GM23338 (cell line): Measurements from ENCODE around the gene LNX1. TPM values are rescaled to one million over a fixed set of nuclear protein-coding genes. Genes with fewer than 3 reads are reported as not detected.

Source experiments
- ATAC-seq: fragments of 200-7000 bp; cut with Tn5 transposase; 3 replicates; pipeline ENCODE4 v1.9.1; 2020
- DNase-seq: peaks from one replicate; pipeline ENCODE4 v3.0.0-alpha.2; 2015; ENCODE audit warnings: low spot score
- H2AFZ ChIP-seq: fragments of 200-600 bp; sonication (generic); 2 replicates; pipeline ENCODE4 v1.8.0; 2016; ENCODE audit warnings: antibody characterized with exemption, mild to moderate bottlenecking, moderate library complexity
- H3F3A ChIP-seq: fragments of 200-600 bp; sonication (generic); replicated peaks from 2 replicates; pipeline ENCODE4 v1.8.0; 2017; ENCODE audit warnings: antibody characterized with exemption, mixed run types, low read depth
- H3K27ac ChIP-seq: fragments of 200-600 bp; sonication (generic); 2 replicates; pipeline ENCODE4 v1.6.1; 2016; ENCODE audit warnings: low read depth
- H3K27me3 ChIP-seq: fragments of 200-600 bp; sonication (generic); 2 replicates; pipeline ENCODE4 v1.8.0; 2016; ENCODE audit warnings: mild to moderate bottlenecking, mixed run types, moderate library complexity; ENCODE audit not compliant: insufficient read depth
- H3K36me3 ChIP-seq: fragments of 200-600 bp; sonication (generic); 2 replicates; pipeline ENCODE4 v1.8.0; 2016; ENCODE audit warnings: mild to moderate bottlenecking; ENCODE audit not compliant: insufficient read depth
- H3K4me1 ChIP-seq: fragments of 200-600 bp; sonication (generic); 2 replicates; pipeline ENCODE4 v1.8.0; 2016; ENCODE audit warnings: mild to moderate bottlenecking, moderate library complexity; ENCODE audit not compliant: insufficient read depth
- H3K4me2 ChIP-seq: fragments of 200-600 bp; sonication (generic); 2 replicates; pipeline ENCODE4 v1.7.1; 2017; ENCODE audit warnings: mixed run types
- H3K4me3 ChIP-seq: fragments of 200-600 bp; sonication (generic); 2 replicates; pipeline ENCODE4 v1.6.1; 2016; ENCODE audit warnings: mixed run types
- H3K79me2 ChIP-seq: fragments of 200-600 bp; sonication (generic); replicated peaks from 2 replicates; pipeline ENCODE4 v1.8.0; 2017; ENCODE audit warnings: mild to moderate bottlenecking; ENCODE audit not compliant: insufficient read depth
- H3K9me2 ChIP-seq: fragments of 200-600 bp; sonication (generic); 2 replicates; pipeline ENCODE4 v1.8.0; 2017; ENCODE audit not compliant: insufficient read depth
- H4K20me1 ChIP-seq: fragments of 200-600 bp; sonication (generic); replicated peaks from 2 replicates; pipeline ENCODE4 v1.8.0; 2017; ENCODE audit warnings: mild to moderate bottlenecking; ENCODE audit not compliant: insufficient read depth
- H3K27ac Mint-ChIP-seq: 2 replicates; pipeline ENCODE4 v1.8.0; 2020; ENCODE audit warnings: inconsistent platforms, mild to moderate bottlenecking, moderate library complexity, mixed read lengths
- H3K27me3 Mint-ChIP-seq: 3 replicates; pipeline ENCODE4 v1.8.0; 2022; ENCODE audit warnings: low read depth, mild to moderate bottlenecking, moderate library complexity, mixed read lengths, inconsistent platforms; ENCODE audit not compliant: insufficient read depth, poor library complexity
- H3K36me3 Mint-ChIP-seq: 3 replicates; pipeline ENCODE4 v1.8.0; 2021; ENCODE audit warnings: low read depth, mild to moderate bottlenecking, inconsistent platforms, moderate library complexity, mixed read lengths
- H3K4me1 Mint-ChIP-seq: 3 replicates; pipeline ENCODE4 v1.8.0; 2020; ENCODE audit warnings: mild to moderate bottlenecking, inconsistent platforms, mixed read lengths
- H3K4me3 Mint-ChIP-seq: 3 replicates; pipeline ENCODE4 v1.8.0; 2021; ENCODE audit warnings: moderate library complexity, mild to moderate bottlenecking, inconsistent platforms, mixed read lengths
- H3K9me3 Mint-ChIP-seq: 3 replicates; pipeline ENCODE4 v1.8.0; 2020; ENCODE audit warnings: moderate library complexity, mild to moderate bottlenecking, inconsistent platforms, mixed read lengths
- CREB1 ChIP-seq: fragments of 250-450 bp; sonication (Bioruptor Pico); IDR thresholded peaks from 2 replicates; pipeline ENCODE4 v1.5.0; 2020; ENCODE audit warnings: low read depth, mild to moderate bottlenecking, moderate library complexity
- EZH2phosphoT487 ChIP-seq: fragments of 200-600 bp; sonication (generic); IDR thresholded peaks from one replicate; pipeline ENCODE4 v1.8.1; 2018; ENCODE audit warnings: antibody characterized with exemption; ENCODE audit not compliant: unreplicated experiment
- JUNB ChIP-seq: IDR thresholded peaks from one replicate; pipeline ENCODE4 v1.6.1; 2016; ENCODE audit warnings: antibody characterized with exemption; ENCODE audit not compliant: unreplicated experiment
- POLR2AphosphoS5 ChIP-seq: IDR thresholded peaks from 2 replicates; pipeline ENCODE4 v1.6.1; 2016; ENCODE audit warnings: antibody characterized with exemption, low read depth
- STAT1 ChIP-seq: IDR thresholded peaks from one replicate; pipeline ENCODE4 v1.6.1; 2016; ENCODE audit warnings: antibody characterized with exemption; ENCODE audit not compliant: unreplicated experiment
- ZNF114 ChIP-seq: fragments of 250-450 bp; sonication (Bioruptor Pico); IDR thresholded peaks from 2 replicates; pipeline ENCODE4 v1.5.0; 2020; ENCODE audit warnings: mild to moderate bottlenecking, moderate library complexity
- ZNF331 ChIP-seq: fragments of 250-450 bp; sonication (Bioruptor Pico); IDR thresholded peaks from 2 replicates; pipeline ENCODE4 v1.5.0; 2020; ENCODE audit warnings: low read depth, mild to moderate bottlenecking, moderate library complexity
- polyA plus RNA-seq: library from polyadenylated mRNA; unstranded; fragments of >200 nt; fragmentation: Nextera tagmentation; extraction: Ambion mirVana; gene quantifications from 2 replicates; pipeline ENCODE4 v1.2.1, GENCODE V29; 2016
- total RNA-seq: library from RNA; depleted of rRNA; stranded (reverse); fragments of >200 nt; shearing (Covaris generic); gene quantifications from 2 replicates; pipeline ENCODE4 v1.2.3, GENCODE V29; 2014
- TF ChIP-seq, protein P1 (sequence below): fragments of 250-450 bp; sonication (Bioruptor Pico); IDR thresholded peaks from 2 replicates; pipeline ENCODE4 v1.5.0; 2020; ENCODE audit warnings: mild to moderate bottlenecking, moderate library complexity
- TF ChIP-seq, protein P2 (sequence below): IDR thresholded peaks from 2 replicates; pipeline ENCODE4 v1.6.1; 2016; ENCODE audit warnings: antibody characterized with exemption

Gene LNX1
- total and polyA plus RNA-seq, 2 experiments from 2014 or later, result 5.4 to 6.4 TPM

DNA sequence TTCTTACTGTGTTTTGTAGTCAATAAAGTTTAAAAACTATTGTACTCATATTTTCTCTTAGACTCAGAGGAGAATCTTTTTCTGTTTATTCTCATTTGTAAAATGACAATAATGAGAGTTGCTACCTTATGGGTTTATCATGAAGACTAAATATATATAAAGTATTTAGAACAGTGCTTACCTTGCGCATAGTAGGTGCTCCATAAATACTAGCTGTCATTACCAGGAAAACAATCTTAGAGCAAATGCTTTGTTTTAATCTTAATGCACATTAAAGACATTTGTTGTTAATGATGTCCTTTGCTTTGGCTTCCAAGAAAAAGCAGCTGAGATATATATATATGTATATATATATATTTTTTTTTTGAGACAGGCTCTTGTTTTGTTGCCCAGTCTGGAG, 168.9 kb downstream of the LNX1 start (continued):
- TF ChIP-seq, protein P1, sequence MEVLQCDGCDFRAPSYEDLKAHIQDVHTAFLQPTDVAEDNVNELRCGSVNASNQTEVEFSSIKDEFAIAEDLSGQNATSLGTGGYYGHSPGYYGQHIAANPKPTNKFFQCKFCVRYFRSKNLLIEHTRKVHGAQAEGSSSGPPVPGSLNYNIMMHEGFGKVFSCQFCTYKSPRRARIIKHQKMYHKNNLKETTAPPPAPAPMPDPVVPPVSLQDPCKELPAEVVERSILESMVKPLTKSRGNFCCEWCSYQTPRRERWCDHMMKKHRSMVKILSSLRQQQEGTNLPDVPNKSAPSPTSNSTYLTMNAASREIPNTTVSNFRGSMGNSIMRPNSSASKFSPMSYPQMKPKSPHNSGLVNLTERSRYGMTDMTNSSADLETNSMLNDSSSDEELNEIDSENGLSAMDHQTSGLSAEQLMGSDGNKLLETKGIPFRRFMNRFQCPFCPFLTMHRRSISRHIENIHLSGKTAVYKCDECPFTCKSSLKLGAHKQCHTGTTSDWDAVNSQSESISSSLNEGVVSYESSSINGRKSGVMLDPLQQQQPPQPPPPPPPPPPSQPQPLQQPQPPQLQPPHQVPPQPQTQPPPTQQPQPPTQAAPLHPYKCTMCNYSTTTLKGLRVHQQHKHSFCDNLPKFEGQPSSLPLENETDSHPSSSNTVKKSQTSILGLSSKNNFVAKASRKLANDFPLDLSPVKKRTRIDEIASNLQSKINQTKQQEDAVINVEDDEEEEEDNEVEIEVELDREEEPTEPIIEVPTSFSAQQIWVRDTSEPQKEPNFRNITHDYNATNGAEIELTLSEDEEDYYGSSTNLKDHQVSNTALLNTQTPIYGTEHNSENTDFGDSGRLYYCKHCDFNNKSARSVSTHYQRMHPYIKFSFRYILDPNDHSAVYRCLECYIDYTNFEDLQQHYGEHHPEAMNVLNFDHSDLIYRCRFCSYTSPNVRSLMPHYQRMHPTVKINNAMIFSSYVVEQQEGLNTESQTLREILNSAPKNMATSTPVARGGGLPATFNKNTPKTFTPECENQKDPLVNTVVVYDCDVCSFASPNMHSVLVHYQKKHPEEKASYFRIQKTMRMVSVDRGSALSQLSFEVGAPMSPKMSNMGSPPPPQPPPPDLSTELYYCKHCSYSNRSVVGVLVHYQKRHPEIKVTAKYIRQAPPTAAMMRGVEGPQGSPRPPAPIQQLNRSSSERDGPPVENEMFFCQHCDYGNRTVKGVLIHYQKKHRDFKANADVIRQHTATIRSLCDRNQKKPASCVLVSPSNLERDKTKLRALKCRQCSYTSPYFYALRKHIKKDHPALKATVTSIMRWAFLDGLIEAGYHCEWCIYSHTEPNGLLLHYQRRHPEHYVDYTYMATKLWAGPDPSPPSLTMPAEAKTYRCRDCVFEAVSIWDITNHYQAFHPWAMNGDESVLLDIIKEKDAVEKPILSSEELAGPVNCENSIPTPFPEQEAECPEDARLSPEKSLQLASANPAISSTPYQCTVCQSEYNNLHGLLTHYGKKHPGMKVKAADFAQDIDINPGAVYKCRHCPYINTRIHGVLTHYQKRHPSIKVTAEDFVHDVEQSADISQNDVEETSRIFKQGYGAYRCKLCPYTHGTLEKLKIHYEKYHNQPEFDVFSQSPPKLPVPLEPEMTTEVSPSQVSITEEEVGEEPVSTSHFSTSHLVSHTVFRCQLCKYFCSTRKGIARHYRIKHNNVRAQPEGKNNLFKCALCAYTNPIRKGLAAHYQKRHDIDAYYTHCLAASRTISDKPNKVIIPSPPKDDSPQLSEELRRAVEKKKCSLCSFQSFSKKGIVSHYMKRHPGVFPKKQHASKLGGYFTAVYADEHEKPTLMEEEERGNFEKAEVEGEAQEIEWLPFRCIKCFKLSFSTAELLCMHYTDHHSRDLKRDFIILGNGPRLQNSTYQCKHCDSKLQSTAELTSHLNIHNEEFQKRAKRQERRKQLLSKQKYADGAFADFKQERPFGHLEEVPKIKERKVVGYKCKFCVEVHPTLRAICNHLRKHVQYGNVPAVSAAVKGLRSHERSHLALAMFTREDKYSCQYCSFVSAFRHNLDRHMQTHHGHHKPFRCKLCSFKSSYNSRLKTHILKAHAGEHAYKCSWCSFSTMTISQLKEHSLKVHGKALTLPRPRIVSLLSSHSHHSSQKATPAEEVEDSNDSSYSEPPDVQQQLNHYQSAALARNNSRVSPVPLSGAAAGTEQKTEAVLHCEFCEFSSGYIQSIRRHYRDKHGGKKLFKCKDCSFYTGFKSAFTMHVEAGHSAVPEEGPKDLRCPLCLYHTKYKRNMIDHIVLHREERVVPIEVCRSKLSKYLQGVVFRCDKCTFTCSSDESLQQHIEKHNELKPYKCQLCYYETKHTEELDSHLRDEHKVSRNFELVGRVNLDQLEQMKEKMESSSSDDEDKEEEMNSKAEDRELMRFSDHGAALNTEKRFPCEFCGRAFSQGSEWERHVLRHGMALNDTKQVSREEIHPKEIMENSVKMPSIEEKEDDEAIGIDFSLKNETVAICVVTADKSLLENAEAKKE (CRISPR knock-in tag), result no peak
- no peak for TF ChIP-seq STAT1
- TF ChIP-seq JUNB, result no peak
- no peak for TF ChIP-seq ZNF114
- no peak for TF ChIP-seq CREB1 (CRISPR knock-in tag)
- TF ChIP-seq EZH2phosphoT487, result no peak

- no peak overlapping the region for H3K4me2 ChIP-seq
- H3K4me1 ChIP-seq, result no peaks in the 10 kb centered on the region
- Mint-ChIP-seq H3K27me3 (peaks cover 3% of the 10 kb centered on the region), H3K4me3 (no peak overlapping the region), H3K27ac (no peak overlapping the region), H3K4me1 (no peaks in the 10 kb centered on the region), H3K36me3 (peaks cover 3% of the 10 kb centered on the region; the same call in 1 of the 3 replicates), H3K9me3 (no peaks in the 10 kb centered on the region)
- H3K27me3 ChIP-seq, result no peaks in the 10 kb centered on the region
- no peak overlapping the region for H3K4me3 ChIP-seq
- DNase-seq (no peak), ATAC-seq (no peak)
- no peaks in the 10 kb centered on the region for H3K79me2 ChIP-seq
- no peak overlapping the region for H2AFZ ChIP-seq
- H4K20me1 ChIP-seq, result peaks cover 5% of the 10 kb centered on the region; the same call in 1 of the 2 replicates
- no peak overlapping the region for H3K27ac ChIP-seq
- no peaks in the 10 kb centered on the region for H3K9me2 ChIP-seq
- H3F3A ChIP-seq, result no peaks in the 10 kb centered on the region
- H3K36me3 ChIP-seq, result no peaks in the 10 kb centered on the region; the same call in 1 of the 2 replicates
- TF ChIP-seq, protein P2, sequence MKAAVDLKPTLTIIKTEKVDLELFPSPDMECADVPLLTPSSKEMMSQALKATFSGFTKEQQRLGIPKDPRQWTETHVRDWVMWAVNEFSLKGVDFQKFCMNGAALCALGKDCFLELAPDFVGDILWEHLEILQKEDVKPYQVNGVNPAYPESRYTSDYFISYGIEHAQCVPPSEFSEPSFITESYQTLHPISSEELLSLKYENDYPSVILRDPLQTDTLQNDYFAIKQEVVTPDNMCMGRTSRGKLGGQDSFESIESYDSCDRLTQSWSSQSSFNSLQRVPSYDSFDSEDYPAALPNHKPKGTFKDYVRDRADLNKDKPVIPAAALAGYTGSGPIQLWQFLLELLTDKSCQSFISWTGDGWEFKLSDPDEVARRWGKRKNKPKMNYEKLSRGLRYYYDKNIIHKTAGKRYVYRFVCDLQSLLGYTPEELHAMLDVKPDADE, result no peak
- TF ChIP-seq CREB1 (CRISPR knock-in tag), result no peak
- TF ChIP-seq ZNF331 (CRISPR knock-in tag), result no peak
- no peak for TF ChIP-seq ZNF114
- no peak for TF ChIP-seq STAT1
- TF ChIP-seq POLR2AphosphoS5, result no peak
- TF ChIP-seq, protein P1 (CRISPR knock-in tag), result no peak
These were observed 169.5 kb downstream of the LNX1 start for GRCh38 chr4:53421791-53422190.
